Body of pancreas (tissue), 4 donors: ENCODE results near the gene KIF1C. TPM values are rescaled to one million over a fixed set of nuclear protein-coding genes. Genes with fewer than 3 reads are reported as not detected.
A peak's percentile ranks its signal among the peaks of the same experiment; 100 is the strongest.

Source experiments
- ATAC-seq: fragments of 150-250 bp; one replicate; pipeline ENCODE4 v1.9.1; 2016
- DNase-seq, 4 donors: peaks; one replicate each; pipeline ENCODE4 v3.0.0-alpha.2; 2019
- H3K27ac ChIP-seq, 4 donors: fragments of 200-600 bp; sonication (generic); 1 replicate in 3 of 4; 2 replicates in 1 of 4; pipeline versions ENCODE4 v1.5.1 to v1.6.1; 2016 to 2019; ENCODE audit warnings: mild to moderate bottlenecking in 1 of 4, mixed read lengths in 1 of 4, moderate library complexity in 1 of 4
- H3K27me3 ChIP-seq, 2 donors: fragments of 200-600 bp; sonication (generic); one replicate each; pipeline ENCODE4 v1.6.0; 2016; ENCODE audit warnings: mild to moderate bottlenecking in 1 of 2
- H3K36me3 ChIP-seq, 2 donors: fragments of 200-600 bp; sonication (generic); replicated peaks in 1 of 2; 2 replicates each; pipeline ENCODE4 v1.5.1; 2016; ENCODE audit warnings: low read depth in 2 of 2; ENCODE audit not compliant: insufficient read depth in 1 of 2
- H3K4me1 ChIP-seq: fragments of 200-600 bp; sonication (generic); one replicate; pipeline ENCODE4 v1.6.0; 2016
- H3K4me3 ChIP-seq, 2 donors: fragments of 200-600 bp; sonication (generic); 1 replicate in 1 of 2; 2 replicates in 1 of 2; pipeline ENCODE4 v1.5.1; 2016 to 2019
- H3K9me3 ChIP-seq, 3 donors: fragments of 200-600 bp; sonication (generic); 1 replicate in 2 of 3; 2 replicates in 1 of 3; pipeline ENCODE4 v1.5.1; 2016
- CTCF ChIP-seq, 7 experiments: fragments of 450-650 bp in 4 of 7; fragments of 200-600 bp in 3 of 7; sonication (generic) in 3 of 7; IDR thresholded peaks; one replicate each; pipeline ENCODE4 v1.5.1; 2016 to 2019; ENCODE audit warnings: antibody characterized with exemption in 7 of 7
- POLR2A ChIP-seq, 3 donors: fragments of 450-650 bp; IDR thresholded peaks; one replicate each; pipeline ENCODE4 v1.6.1; 2016; ENCODE audit warnings: antibody characterized with exemption in 3 of 3, mild to moderate bottlenecking in 2 of 3
- WGBS, 2 donors: methylation state at CpG; one replicate each; pipeline ENCODE4 v1.1.5; 2017; 5-methylcytosine and 5-hydroxymethylcytosine counted together
- intact Hi-C: fragments of 100-400 bp; cut with DNase I; formaldehyde crosslinking; loops from one replicate; pipeline ENCODE4 v1.15.1; 2023
- total RNA-seq, 2 donors: library from RNA; depleted of rRNA; stranded (reverse); fragments of >200 nt; gene quantifications; one replicate each; pipeline ENCODE4 v1.1.0, GENCODE V29; 2016

Gene KIF1C
- total RNA-seq, 2 donors from 2014 or later: 43.1 to 54.4 TPM

DNA sequence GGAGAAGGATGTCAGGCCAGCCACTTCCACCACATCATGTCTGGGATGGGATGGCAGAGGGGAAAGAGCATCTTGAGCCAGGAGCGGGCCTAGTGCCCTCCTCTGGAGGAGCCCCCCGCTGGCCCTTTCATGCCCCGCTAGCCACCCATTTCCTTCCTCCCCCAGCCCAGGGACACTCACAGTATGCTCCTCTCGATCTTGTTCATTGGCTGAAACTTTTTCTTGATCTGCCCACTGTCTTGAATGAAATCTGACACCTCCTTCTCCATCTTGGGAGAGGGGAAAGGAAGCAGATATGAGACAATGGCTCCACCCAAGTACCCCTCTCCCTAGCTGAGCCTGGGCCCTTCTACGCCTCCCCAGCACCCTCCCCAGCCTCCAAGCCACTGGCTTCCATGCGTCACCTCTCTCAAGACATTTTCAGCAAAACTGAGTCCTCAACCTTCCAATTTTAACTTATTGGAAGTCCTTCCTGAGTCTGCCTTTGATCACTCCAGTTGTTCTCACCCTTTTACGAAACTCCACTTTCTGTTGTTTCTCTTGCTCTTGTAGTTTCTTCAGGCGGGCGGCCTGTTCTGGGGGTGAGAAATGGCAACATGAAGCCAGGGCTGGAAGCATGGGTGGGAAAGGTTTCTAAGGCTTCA lies 37.3 kb upstream of the KIF1C start:
- Histone ChIP-seq H3K4me1 (no peaks in the 10 kb centered on the region), H3K27ac (no peak overlapping the region), H3K9me3 (no peaks in the 10 kb centered on the region), H3K27me3 (no peaks in the 10 kb centered on the region), H3K4me3 (no peak overlapping the region), H3K36me3 (peaks cover 0 to 8% of the 10 kb centered on the region in 2 donors)
- TF ChIP-seq POLR2A (IDR thresholded peaks at IDR 0.05) (no peak), CTCF (IDR thresholded peaks at IDR 0.05) (no peak)
- intact Hi-C loops: no loop called here
- no peak for DNase-seq
- ATAC-seq: no peak
- WGBS, 2 donors: 80 to 90% methylated on average over 9 of the region's 9 CpGs

- peak overlapping the region in 3 of 4 donors; percentile 89 to 95 (median 94) for H3K27ac ChIP-seq
- TF ChIP-seq POLR2A (IDR thresholded peaks at IDR 0.05) (no peak), CTCF (IDR thresholded peaks at IDR 0.05) (no peak)
- H3K36me3 ChIP-seq: peaks cover 0 to under 1% of the 10 kb centered on the region in 2 donors
- H3K4me1 ChIP-seq: peaks cover 23% of the 10 kb centered on the region
- H3K27me3 ChIP-seq: no peaks in the 10 kb centered on the region
- ATAC-seq (no peak), DNase-seq (no peak)
- H3K9me3 ChIP-seq: no peaks in the 10 kb centered on the region
- intact Hi-C loops: no loop called here
- WGBS, 2 donors: 91 to 94% methylated on average over 15 of the region's 15 CpGs
- H3K4me3 ChIP-seq: no peak overlapping the region
Measured at GRCh38 chr17:4965311-4965986, 32.3 kb upstream of the KIF1C start.

- TF ChIP-seq POLR2A (IDR thresholded peaks at IDR 0.05) (peak in 1 of 3 donors; percentile 23), CTCF (IDR thresholded peaks at IDR 0.05) (peak in 1 of 7 experiments; percentile 10)
- intact Hi-C loops: no loop called here
- H3K27ac ChIP-seq: peak overlapping the region; percentile 89 to 98 (median 94)
- no peaks in the 10 kb centered on the region for H3K36me3 ChIP-seq
- H3K9me3 ChIP-seq: no peaks in the 10 kb centered on the region
- WGBS, 2 donors: 1% methylated on average over 27 to 42 of the region's 42 CpGs
- peak overlapping the region; percentile 59 to 71 for H3K4me3 ChIP-seq
- ATAC-seq (peak; percentile 90), DNase-seq (peak; percentile 98 to 100 (median 98))
- H3K4me1 ChIP-seq: peaks cover 23% of the 10 kb centered on the region
- H3K27me3 ChIP-seq: no peaks in the 10 kb centered on the region
Measured at GRCh38 chr17:4966844-4967538, 30.8 kb upstream of the KIF1C start.

DNA sequence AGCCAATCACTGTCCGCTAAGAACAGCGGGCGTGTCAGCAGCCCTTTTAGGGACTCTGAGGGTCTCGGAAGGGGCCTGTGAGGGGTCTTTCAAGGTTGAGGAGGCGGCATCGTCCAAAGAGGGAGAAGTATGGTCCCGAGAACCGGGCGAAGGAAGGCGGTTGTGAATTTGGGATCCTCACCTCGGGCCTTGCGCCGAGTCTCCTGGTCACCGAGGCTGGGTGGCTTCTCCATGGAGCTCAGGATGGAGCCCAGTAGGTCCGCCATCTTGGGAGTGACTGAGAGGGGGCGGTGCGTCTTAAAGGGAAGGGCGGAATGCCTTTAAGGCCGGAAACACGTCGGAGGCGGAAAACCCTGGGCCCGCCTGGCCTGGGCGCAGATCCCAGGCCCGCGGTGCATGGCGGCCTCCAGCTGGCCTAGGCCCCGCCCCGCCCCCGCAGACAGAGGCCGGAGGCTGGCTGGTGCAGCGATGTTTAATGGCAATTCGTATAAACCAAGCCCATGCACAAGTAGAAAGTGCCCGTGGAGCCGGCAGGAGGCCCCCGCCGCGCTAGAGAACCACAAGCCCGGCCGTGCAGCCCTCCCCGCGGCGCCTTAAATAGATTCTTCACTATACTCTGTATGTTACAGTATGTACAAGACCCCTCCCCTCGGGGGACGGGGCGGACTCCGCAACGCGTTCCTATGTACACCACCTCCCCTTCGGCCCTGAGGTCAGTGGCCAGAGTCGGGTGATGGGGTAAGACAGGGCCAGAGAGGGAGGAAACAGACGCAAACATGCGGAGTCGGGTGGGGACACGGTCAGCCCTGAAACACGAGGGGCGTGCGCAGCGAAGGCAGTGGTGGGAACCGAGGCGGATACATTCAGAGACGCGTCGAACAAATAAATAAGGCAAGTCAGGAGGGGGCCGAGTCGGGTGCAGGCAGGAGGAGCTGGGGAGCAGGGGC lies 29.9 kb upstream of the KIF1C start, which contains the start of gene SPAG7:
Gene SPAG7 (minus strand): TSS at position 279 of the 947 bp plus-strand sequence. CDS start 13 bp downstream, at position 266.
- H3K4me1 ChIP-seq: peaks cover 23% of the 10 kb centered on the region
- intact Hi-C loops: no loop called here
- H3K9me3 ChIP-seq: no peaks in the 10 kb centered on the region
- H3K27me3 ChIP-seq: no peaks in the 10 kb centered on the region
- H3K27ac ChIP-seq: peak within 1 kb of the TSS; percentile 89 to 98 (median 94)
- WGBS, 2 donors: 1 to 2% methylated on average over 32 to 66 of the region's 66 CpGs
- TF ChIP-seq POLR2A (IDR thresholded peaks at IDR 0.05) (peak; percentile 80 to 93 (median 91)), CTCF (IDR thresholded peaks at IDR 0.05) (peak in 1 of 7 experiments; percentile 22)
- ATAC-seq (peak; percentile 86), DNase-seq (peak; percentile 96 to 97 (median 96))
- H3K4me3 ChIP-seq: peak within 1 kb of the TSS; percentile 59 to 71
- H3K36me3 ChIP-seq: peaks cover 0 to 4% of the 10 kb centered on the region in 2 donors
